Uterus (tissue), 4 donors: ENCODE data around the gene ETV3L. TPM values are rescaled to one million over a fixed set of nuclear protein-coding genes. Genes with fewer than 3 reads are reported as not detected.

Experiments used
- DNase-seq, 2 donors: peaks; one replicate each; pipeline ENCODE4 v3.0.0-alpha.2; 2019 to 2020
- H3K27ac ChIP-seq, 2 donors: fragments of 200-600 bp; sonication (generic); 1 replicate in 1 of 2; 2 replicates in 1 of 2; pipeline ENCODE4 v1.5.1; 2016 to 2018
- H3K27me3 ChIP-seq, 2 donors: fragments of 200-600 bp; sonication (generic); one replicate each; pipeline ENCODE4 v1.5.1; 2018 to 2019; ENCODE audit warnings: control low read depth in 1 of 2
- H3K36me3 ChIP-seq, 2 donors: fragments of 200-600 bp; sonication (generic); one replicate each; pipeline ENCODE4 v1.5.1; 2019; ENCODE audit warnings: control low read depth in 1 of 2
- H3K4me1 ChIP-seq, 2 donors: fragments of 200-600 bp; sonication (generic); one replicate each; pipeline ENCODE4 v1.5.1; 2018 to 2019; ENCODE audit warnings: control low read depth in 1 of 2
- H3K4me3 ChIP-seq, 2 donors: fragments of 200-600 bp; sonication (generic); 1 replicate in 1 of 2; 2 replicates in 1 of 2; pipeline ENCODE4 v1.5.1; 2018 to 2019; ENCODE audit warnings: mild to moderate bottlenecking in 1 of 2
- H3K9me3 ChIP-seq, 2 donors: fragments of 200-600 bp; sonication (generic); one replicate each; pipeline ENCODE4 v1.5.1; 2019; ENCODE audit warnings: control low read depth in 1 of 2
- POLR2A ChIP-seq, 2 donors: fragments of 450-650 bp; IDR thresholded peaks; one replicate each; pipeline ENCODE4 v1.6.1; 2016; ENCODE audit warnings: antibody characterized with exemption in 2 of 2, mild to moderate bottlenecking in 1 of 2, moderate library complexity in 1 of 2
- intact Hi-C: fragments of 100-400 bp; cut with DNase I; formaldehyde crosslinking; loops from one replicate; pipeline ENCODE4 v1.15.1; 2023; ENCODE audit warnings: low total_unique reads
- total RNA-seq, 4 donors: library from RNA; depleted of rRNA in 3 of 4; stranded (reverse); fragments of >200 nt in 3 of 4; gene quantifications; one replicate each; pipeline versions ENCODE4 v1.1.0 to v1.2.4, GENCODE V29; 2014 to 2023
- TF ChIP-seq, protein P1 (sequence below), 4 experiments: fragments of 200-600 bp in 2 of 4; fragments of 450-650 bp in 2 of 4; sonication (generic) in 2 of 4; IDR thresholded peaks; one replicate each; pipeline ENCODE4 v1.5.1; 2016 to 2019; ENCODE audit warnings: antibody characterized with exemption in 4 of 4, mild to moderate bottlenecking in 2 of 4, moderate library complexity in 1 of 4
- donor health status: DM: yes; HTN: yes; CAD: no.

ETV3L gene
- total RNA-seq, 4 donors from 2014 or later, result not detected

DNA sequence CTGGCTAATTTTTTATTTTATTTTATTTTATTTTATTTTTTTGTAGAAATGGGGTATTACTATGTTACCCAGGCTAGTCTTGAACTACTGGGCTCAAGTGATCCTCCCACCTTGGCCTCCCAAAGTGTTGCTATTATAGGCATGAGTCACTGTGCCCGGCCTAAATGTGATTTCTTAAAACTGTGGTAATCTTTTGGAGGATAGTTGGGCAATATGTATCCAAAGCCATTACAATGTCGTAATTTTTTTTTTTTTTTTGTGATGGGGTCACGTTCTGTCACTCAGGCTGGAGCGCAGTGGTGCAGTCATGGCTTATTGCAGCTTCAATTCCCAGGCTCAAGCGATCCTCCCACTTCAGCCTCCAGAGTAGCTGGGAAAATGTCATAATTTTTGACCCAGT lies 14.2 kb downstream of the ETV3L start:
- TF ChIP-seq, protein P1, sequence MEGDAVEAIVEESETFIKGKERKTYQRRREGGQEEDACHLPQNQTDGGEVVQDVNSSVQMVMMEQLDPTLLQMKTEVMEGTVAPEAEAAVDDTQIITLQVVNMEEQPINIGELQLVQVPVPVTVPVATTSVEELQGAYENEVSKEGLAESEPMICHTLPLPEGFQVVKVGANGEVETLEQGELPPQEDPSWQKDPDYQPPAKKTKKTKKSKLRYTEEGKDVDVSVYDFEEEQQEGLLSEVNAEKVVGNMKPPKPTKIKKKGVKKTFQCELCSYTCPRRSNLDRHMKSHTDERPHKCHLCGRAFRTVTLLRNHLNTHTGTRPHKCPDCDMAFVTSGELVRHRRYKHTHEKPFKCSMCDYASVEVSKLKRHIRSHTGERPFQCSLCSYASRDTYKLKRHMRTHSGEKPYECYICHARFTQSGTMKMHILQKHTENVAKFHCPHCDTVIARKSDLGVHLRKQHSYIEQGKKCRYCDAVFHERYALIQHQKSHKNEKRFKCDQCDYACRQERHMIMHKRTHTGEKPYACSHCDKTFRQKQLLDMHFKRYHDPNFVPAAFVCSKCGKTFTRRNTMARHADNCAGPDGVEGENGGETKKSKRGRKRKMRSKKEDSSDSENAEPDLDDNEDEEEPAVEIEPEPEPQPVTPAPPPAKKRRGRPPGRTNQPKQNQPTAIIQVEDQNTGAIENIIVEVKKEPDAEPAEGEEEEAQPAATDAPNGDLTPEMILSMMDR (IDR thresholded peaks at IDR 0.05), result no peak
- TF ChIP-seq POLR2A (IDR thresholded peaks at IDR 0.05), result no peak
- DNase-seq, result no peak
- Histone ChIP-seq H3K36me3 (no peaks in the 10 kb centered on the region), H3K27ac (no peak overlapping the region), H3K4me1 (no peaks in the 10 kb centered on the region), H3K4me3 (no peak overlapping the region), H3K27me3 (no peaks in the 10 kb centered on the region), H3K9me3 (no peaks in the 10 kb centered on the region)
- intact Hi-C loops, result no loop called here

DNA sequence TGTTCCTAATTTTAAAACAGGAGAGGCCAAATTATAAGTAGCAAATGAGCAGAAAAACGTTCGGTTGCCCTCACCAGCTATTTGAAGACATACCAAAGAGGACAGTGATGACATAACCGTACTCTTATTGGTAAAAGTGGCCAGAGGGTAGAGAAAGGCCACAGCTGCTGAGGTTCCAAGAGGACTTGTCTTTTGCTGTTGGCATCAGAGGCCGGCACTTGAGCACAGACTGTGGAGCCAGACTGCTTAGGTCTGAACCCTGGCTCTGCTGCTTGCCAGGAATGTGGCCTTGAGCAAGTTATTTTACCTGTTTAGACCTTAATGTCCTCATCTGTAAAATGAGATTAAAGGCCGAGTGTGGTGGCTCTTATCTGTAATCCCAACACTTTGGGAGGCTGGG lies 14.9 kb downstream of the ETV3L start:
- intact Hi-C loops, result no loop called here
- Histone ChIP-seq H3K4me3 (no peak overlapping the region), H3K27me3 (no peaks in the 10 kb centered on the region), H3K27ac (no peak overlapping the region), H3K4me1 (no peaks in the 10 kb centered on the region), H3K36me3 (no peaks in the 10 kb centered on the region), H3K9me3 (no peaks in the 10 kb centered on the region)
- TF ChIP-seq, protein P1 (IDR thresholded peaks at IDR 0.05), result no peak
- TF ChIP-seq POLR2A (IDR thresholded peaks at IDR 0.05), result no peak
- DNase-seq, result no peak

GRCh38 chr1:157081707-157082106 lies 17.9 kb downstream of the ETV3L start:
- no peak overlapping the region for H3K27ac ChIP-seq
- H3K36me3 ChIP-seq, result no peaks in the 10 kb centered on the region
- H3K4me1 ChIP-seq, result no peaks in the 10 kb centered on the region
- no peaks in the 10 kb centered on the region for H3K27me3 ChIP-seq
- no peak for DNase-seq
- no peak for TF ChIP-seq POLR2A (IDR thresholded peaks at IDR 0.05)
- TF ChIP-seq, protein P1 (IDR thresholded peaks at IDR 0.05), result no peak
- no peaks in the 10 kb centered on the region for H3K9me3 ChIP-seq
- no peak overlapping the region for H3K4me3 ChIP-seq
- intact Hi-C loops, result no loop called here

DNA sequence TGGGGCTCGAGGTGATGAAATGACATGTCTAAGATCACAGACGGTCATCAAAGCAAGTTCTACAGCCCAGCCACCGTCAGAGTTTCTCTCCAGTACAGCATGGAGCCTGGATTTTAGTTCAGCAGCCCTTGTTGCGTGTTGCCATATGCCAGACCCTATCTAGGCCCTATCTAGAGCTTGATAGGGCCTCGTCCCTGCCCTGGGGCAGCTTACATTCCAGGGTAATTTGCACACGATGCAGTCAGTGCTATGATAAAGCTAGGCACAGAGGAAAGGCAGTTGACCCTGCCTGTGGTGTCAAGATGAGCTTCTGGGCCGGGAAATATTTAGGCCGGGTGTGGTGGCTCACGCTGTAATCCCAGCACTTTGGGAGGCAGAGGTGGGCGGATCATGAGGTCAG lies 18.9 kb downstream of the ETV3L start:
- TF ChIP-seq POLR2A (IDR thresholded peaks at IDR 0.05), result no peak
- TF ChIP-seq, protein P1 (IDR thresholded peaks at IDR 0.05), result no peak
- H3K9me3 ChIP-seq, result no peaks in the 10 kb centered on the region
- H3K4me1 ChIP-seq, result no peaks in the 10 kb centered on the region
- no peaks in the 10 kb centered on the region for H3K27me3 ChIP-seq
- no peak overlapping the region for H3K27ac ChIP-seq
- H3K36me3 ChIP-seq, result no peaks in the 10 kb centered on the region
- intact Hi-C loops, result no loop called here
- no peak for DNase-seq
- H3K4me3 ChIP-seq, result no peak overlapping the region

DNA sequence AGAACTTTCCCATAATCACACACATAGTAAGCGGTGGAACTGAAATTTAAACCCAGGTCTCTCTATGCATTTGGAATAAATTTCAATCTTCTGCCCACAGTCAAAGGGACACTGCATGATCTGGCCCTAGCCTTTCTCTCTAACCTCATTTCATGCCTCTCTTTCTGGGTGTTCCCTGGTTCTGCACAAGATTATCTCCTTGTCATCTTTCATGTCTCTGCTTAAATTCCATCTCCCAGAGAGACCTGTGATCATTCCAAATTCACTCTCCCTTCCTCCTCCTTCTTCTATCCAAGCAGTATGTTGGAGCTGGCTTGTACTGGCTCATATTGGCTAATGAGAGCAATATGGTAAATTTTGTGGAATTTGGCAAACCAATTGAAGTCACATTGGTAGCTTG lies 22.2 kb downstream of the ETV3L start:
- H3K4me1 ChIP-seq, result no peaks in the 10 kb centered on the region
- no peaks in the 10 kb centered on the region for H3K27me3 ChIP-seq
- intact Hi-C loops, result no loop called here
- no peaks in the 10 kb centered on the region for H3K36me3 ChIP-seq
- TF ChIP-seq, protein P1 (IDR thresholded peaks at IDR 0.05), result no peak
- no peak for TF ChIP-seq POLR2A (IDR thresholded peaks at IDR 0.05)
- no peak overlapping the region for H3K27ac ChIP-seq
- H3K4me3 ChIP-seq, result no peak overlapping the region
- H3K9me3 ChIP-seq, result no peaks in the 10 kb centered on the region
- DNase-seq, result no peak
